ENCODE measurements around the gene THRAP3. TPM values are rescaled to one million over a fixed set of nuclear protein-coding genes. Genes with fewer than 3 reads are reported as not detected.

THRAP3 gene
- total and polyA plus RNA-seq, 2 donors (not counting 3 experiments of a cell fraction or from before 2014, with no cell fraction given) = 38.0 to 144 TPM

GRCh38 chr1:36326499-36326898 is 102.3 kb downstream of the THRAP3 start:
- Histone ChIP-seq H3K79me2 (ENCODE audit: control insufficient read depth, insufficient read depth, low read length) (peaks cover 14% of the 10 kb centered on the region), H2AFZ (ENCODE audit: low read depth, low read length) (no peak overlapping the region), H3K4me1 (ENCODE audit: control insufficient read depth, extremely low read depth, insufficient read depth, low read length) (peaks cover 23% of the 10 kb centered on the region), H3K27me3 (ENCODE audit: control insufficient read depth in 2 of 2, insufficient read depth in 2 of 2, low read length in 2 of 2) (no peaks in the 10 kb centered on the region), H3K9me1 (replicated peaks; ENCODE audit: control insufficient read depth, extremely low read depth, insufficient read depth, low read length) (no peaks in the 10 kb centered on the region), H3K36me3 (ENCODE audit: control insufficient read depth in 2 of 2, extremely low read depth in 1 of 2, insufficient read depth in 2 of 2, low read length in 2 of 2) (peaks cover 0 to 4% of the 10 kb centered on the region in 2 experiments), H3K9ac (replicated peaks; ENCODE audit: extremely low read depth, insufficient read depth, low read length) (no peak overlapping the region), H3K4me3 (replicated peaks in 1 of 3; ENCODE audit: insufficient read depth in 1 of 3, low read depth in 1 of 3, low read length in 3 of 3) (no peak overlapping the region), H3K27ac (ENCODE audit: insufficient read depth, low read depth, low read length) (no peak overlapping the region), H4K20me1 (replicated peaks; ENCODE audit: control insufficient read depth, extremely low read depth, insufficient read depth, low read length) (no peaks in the 10 kb centered on the region), H3K9me3 (replicated peaks; ENCODE audit: control insufficient read depth, insufficient read depth, low read length) (no peaks in the 10 kb centered on the region), H3K4me2 (ENCODE audit: insufficient read depth, low read length) (no peak overlapping the region)
- TF ChIP-seq MAX (IDR thresholded peaks at IDR 0.05; ENCODE audit: insufficient read depth, insufficient read length) = no peak
- no peak for TF ChIP-seq MYC (IDR thresholded peaks at IDR 0.05; ENCODE audit: low read depth, low read length)
- no peak for TF ChIP-seq FOS (IDR thresholded peaks at IDR 0.05; ENCODE audit: borderline replicate concordance, insufficient read depth, low read length)
- no peak for TF ChIP-seq EZH2 (IDR thresholded peaks at IDR 0.05; ENCODE audit: borderline replicate concordance, low read depth, low read length, severe bottlenecking)
- no peak for TF ChIP-seq GATA2 (IDR thresholded peaks at IDR 0.05; ENCODE audit: insufficient read depth, insufficient read length, low read depth, low read length)
- no peak for TF ChIP-seq POLR2AphosphoS5 (IDR thresholded peaks at IDR 0.05; ENCODE audit: insufficient read depth, low read depth, low read length)
- TF ChIP-seq JUN (IDR thresholded peaks at IDR 0.05; ENCODE audit: borderline replicate concordance, insufficient read depth, insufficient read length, low read depth) = no peak
- no peak for TF ChIP-seq CTCF (IDR thresholded peaks at IDR 0.05; ENCODE audit: extremely low read depth in 1 of 2, insufficient read depth in 1 of 2, low read depth in 1 of 2, low read length in 2 of 2)
- TF ChIP-seq POLR2A (IDR thresholded peaks at IDR 0.05; ENCODE audit: low read depth, low read length) = no peak
- FAIRE-seq (no peak), DNase-seq (ENCODE audit: low read depth, low spot score) (no peak)
- BruUV-seq (replicated peaks) = no TSS peak
- dilution Hi-C loops (cut with MboI; ENCODE audit: extremely low pct_ligation_motif_present, low sequenced_read_pairs) = no loop called here
- intact Hi-C loops (cut with micrococcal nuclease) = no loop called here
- CTCF ChIA-PET = interaction anchor here (0.7 to 1.2 kb wide), 2 partner anchors 16 to 17 kb away, joined by 3 read pairs; no protein-coding TSS in a partner anchor
- POLR2A ChIA-PET = interaction anchor here (0.6 kb wide), 1 partner anchor 74 kb away, joined by 3 read pairs; no protein-coding TSS in a partner anchor
